ENCODE measurements around the gene C11orf16. TPM values are rescaled to one million over a fixed set of nuclear protein-coding genes. Genes with fewer than 3 reads are reported as not detected.

C11orf16 gene
- total and polyA plus RNA-seq, 2 donors (not counting 1 experiment from before 2014, with no cell fraction given), result not detected

GRCh38 chr11:8925711-8926110, 7.0 kb downstream of the C11orf16 start:
- no peak overlapping the region for H3K4me3 ChIP-seq (replicated peaks in 1 of 4; ENCODE audit: control extremely low read depth in 1 of 4, insufficient read depth in 1 of 4, low read depth in 3 of 4, low read length in 4 of 4)
- no peak for DNase-seq (ENCODE audit: low read depth in 2 of 2)
- no peak overlapping the region for H3K27ac ChIP-seq (ENCODE audit: insufficient read depth, low read length)
- H3K36me3 ChIP-seq (ENCODE audit: control insufficient read depth, insufficient read depth, low read length), result peaks cover 3% of the 10 kb centered on the region
- H3K9me3 ChIP-seq (ENCODE audit: control insufficient read depth, insufficient read depth, low read depth, low read length), result no peaks in the 10 kb centered on the region
- no peak overlapping the region for H3K4me2 ChIP-seq (ENCODE audit: extremely low read depth, insufficient read depth, low read length)
- H3K9ac ChIP-seq (ENCODE audit: insufficient read depth, low read length), result no peak overlapping the region
- H3K4me1 ChIP-seq (ENCODE audit: control insufficient read depth, extremely low read depth, insufficient read depth, low read length), result no peaks in the 10 kb centered on the region
- H3K27me3 ChIP-seq (ENCODE audit: control insufficient read depth, insufficient read depth, low read length), result no peaks in the 10 kb centered on the region
- H2AFZ ChIP-seq (ENCODE audit: low read length), result no peak overlapping the region
- H4K20me1 ChIP-seq (ENCODE audit: control insufficient read depth, extremely low read depth, insufficient read depth, low read length), result no peaks in the 10 kb centered on the region
- H3K79me2 ChIP-seq (ENCODE audit: control insufficient read depth, insufficient read depth, low read length), result no peaks in the 10 kb centered on the region
- no peak for TF ChIP-seq EZH2 (IDR thresholded peaks at IDR 0.05; ENCODE audit: low read length, missing control alignments)
- TF ChIP-seq, protein P1, sequence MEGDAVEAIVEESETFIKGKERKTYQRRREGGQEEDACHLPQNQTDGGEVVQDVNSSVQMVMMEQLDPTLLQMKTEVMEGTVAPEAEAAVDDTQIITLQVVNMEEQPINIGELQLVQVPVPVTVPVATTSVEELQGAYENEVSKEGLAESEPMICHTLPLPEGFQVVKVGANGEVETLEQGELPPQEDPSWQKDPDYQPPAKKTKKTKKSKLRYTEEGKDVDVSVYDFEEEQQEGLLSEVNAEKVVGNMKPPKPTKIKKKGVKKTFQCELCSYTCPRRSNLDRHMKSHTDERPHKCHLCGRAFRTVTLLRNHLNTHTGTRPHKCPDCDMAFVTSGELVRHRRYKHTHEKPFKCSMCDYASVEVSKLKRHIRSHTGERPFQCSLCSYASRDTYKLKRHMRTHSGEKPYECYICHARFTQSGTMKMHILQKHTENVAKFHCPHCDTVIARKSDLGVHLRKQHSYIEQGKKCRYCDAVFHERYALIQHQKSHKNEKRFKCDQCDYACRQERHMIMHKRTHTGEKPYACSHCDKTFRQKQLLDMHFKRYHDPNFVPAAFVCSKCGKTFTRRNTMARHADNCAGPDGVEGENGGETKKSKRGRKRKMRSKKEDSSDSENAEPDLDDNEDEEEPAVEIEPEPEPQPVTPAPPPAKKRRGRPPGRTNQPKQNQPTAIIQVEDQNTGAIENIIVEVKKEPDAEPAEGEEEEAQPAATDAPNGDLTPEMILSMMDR (conservative IDR thresholded peaks at IDR 0.05 in 1 of 2, IDR thresholded peaks at IDR 0.05 in 1 of 2; ENCODE audit: low read depth in 1 of 2, low read length in 2 of 2), result no peak

GRCh38 chr11:8922691-8923090, 10.1 kb downstream of the C11orf16 start:
- Histone ChIP-seq H3K4me3 (replicated peaks in 1 of 4; ENCODE audit: control extremely low read depth in 1 of 4, insufficient read depth in 1 of 4, low read depth in 3 of 4, low read length in 4 of 4) (no peak overlapping the region), H3K4me2 (ENCODE audit: extremely low read depth, insufficient read depth, low read length) (no peak overlapping the region), H3K36me3 (ENCODE audit: control insufficient read depth, insufficient read depth, low read length) (peaks cover 3% of the 10 kb centered on the region)

GRCh38 chr11:8917157-8917825, 15.5 kb downstream of the C11orf16 start:
- Histone ChIP-seq H3K4me2 (ENCODE audit: extremely low read depth, insufficient read depth, low read length) (peak overlapping the region; percentile 33), H3K27me3 (ENCODE audit: control insufficient read depth, insufficient read depth, low read length) (no peaks in the 10 kb centered on the region), H3K79me2 (ENCODE audit: control insufficient read depth, insufficient read depth, low read length) (peaks cover 11% of the 10 kb centered on the region), H3K9ac (ENCODE audit: insufficient read depth, low read length) (no peak overlapping the region), H3K27ac (ENCODE audit: insufficient read depth, low read length) (peak overlapping the region; percentile 66), H4K20me1 (ENCODE audit: control insufficient read depth, extremely low read depth, insufficient read depth, low read length) (no peaks in the 10 kb centered on the region), H3K36me3 (ENCODE audit: control insufficient read depth, insufficient read depth, low read length) (no peaks in the 10 kb centered on the region), H3K4me1 (ENCODE audit: control insufficient read depth, extremely low read depth, insufficient read depth, low read length) (peaks cover 11% of the 10 kb centered on the region), H2AFZ (ENCODE audit: low read length) (no peak overlapping the region), H3K9me3 (ENCODE audit: control insufficient read depth, insufficient read depth, low read depth, low read length) (no peaks in the 10 kb centered on the region), H3K4me3 (replicated peaks in 1 of 4; ENCODE audit: control extremely low read depth in 1 of 4, insufficient read depth in 1 of 4, low read depth in 3 of 4, low read length in 4 of 4) (peak overlapping the region in 1 of 4 experiments; percentile 25)
- TF ChIP-seq, protein P1 (conservative IDR thresholded peaks at IDR 0.05 in 1 of 2, IDR thresholded peaks at IDR 0.05 in 1 of 2; ENCODE audit: low read depth in 1 of 2, low read length in 2 of 2), result no peak
- TF ChIP-seq EZH2 (IDR thresholded peaks at IDR 0.05; ENCODE audit: low read length, missing control alignments), result no peak
- peak; percentile 80 to 96 for DNase-seq (ENCODE audit: low read depth in 2 of 2)

More at GRCh38 chr11:8922691-8923090, 10.1 kb downstream of the C11orf16 start:
- Histone ChIP-seq H3K4me1 (ENCODE audit: control insufficient read depth, extremely low read depth, insufficient read depth, low read length) (peaks cover 2% of the 10 kb centered on the region), H3K27me3 (ENCODE audit: control insufficient read depth, insufficient read depth, low read length) (no peaks in the 10 kb centered on the region), H4K20me1 (ENCODE audit: control insufficient read depth, extremely low read depth, insufficient read depth, low read length) (no peaks in the 10 kb centered on the region), H3K9ac (ENCODE audit: insufficient read depth, low read length) (no peak overlapping the region), H2AFZ (ENCODE audit: low read length) (no peak overlapping the region), H3K79me2 (ENCODE audit: control insufficient read depth, insufficient read depth, low read length) (no peaks in the 10 kb centered on the region), H3K27ac (ENCODE audit: insufficient read depth, low read length) (no peak overlapping the region), H3K9me3 (ENCODE audit: control insufficient read depth, insufficient read depth, low read depth, low read length) (no peaks in the 10 kb centered on the region)
- TF ChIP-seq, protein P1 (conservative IDR thresholded peaks at IDR 0.05 in 1 of 2, IDR thresholded peaks at IDR 0.05 in 1 of 2; ENCODE audit: low read depth in 1 of 2, low read length in 2 of 2), result no peak
- TF ChIP-seq EZH2 (IDR thresholded peaks at IDR 0.05; ENCODE audit: low read length, missing control alignments), result no peak
- DNase-seq (ENCODE audit: low read depth in 2 of 2), result no peak
